Activated T-cell treated with anti-CD3 and anti-CD28 coated beads, Interleukin-2, amount 50 U/mL, for 48 hours (primary cell): ENCODE data around the gene IFT27.
"Not testable (repeated sequence)": the region's sequence is repeated elsewhere in the genome, so short reads cannot be mapped to it uniquely, and the experiment has no call there.

ENCODE experiments used
- DNase-seq, 2 experiments: peaks; one replicate each; pipeline ENCODE4 v3.0.0-alpha.2; 2020

IFT27 gene

DNA sequence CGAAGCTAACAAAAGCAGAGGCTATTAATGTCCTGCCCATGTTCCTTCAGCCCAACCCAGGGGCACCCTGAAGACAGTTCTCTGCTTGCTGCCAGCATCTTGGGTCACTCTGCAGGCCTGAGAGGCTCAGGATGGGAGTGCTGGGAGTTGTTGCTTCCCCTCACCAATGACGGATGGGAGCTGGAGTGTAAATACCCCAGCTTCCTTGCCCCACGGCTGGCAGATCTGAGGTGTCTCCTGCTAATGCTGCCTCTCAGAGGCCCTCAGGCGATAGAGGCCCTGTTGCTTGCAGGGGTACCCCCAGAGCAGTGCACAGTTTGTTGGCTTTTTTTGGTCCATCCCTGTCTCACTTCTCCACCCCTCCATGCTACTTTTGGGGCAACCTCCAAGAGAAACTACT lies 32.9 kb downstream of the IFT27 start:
- no peak for DNase-seq

DNA sequence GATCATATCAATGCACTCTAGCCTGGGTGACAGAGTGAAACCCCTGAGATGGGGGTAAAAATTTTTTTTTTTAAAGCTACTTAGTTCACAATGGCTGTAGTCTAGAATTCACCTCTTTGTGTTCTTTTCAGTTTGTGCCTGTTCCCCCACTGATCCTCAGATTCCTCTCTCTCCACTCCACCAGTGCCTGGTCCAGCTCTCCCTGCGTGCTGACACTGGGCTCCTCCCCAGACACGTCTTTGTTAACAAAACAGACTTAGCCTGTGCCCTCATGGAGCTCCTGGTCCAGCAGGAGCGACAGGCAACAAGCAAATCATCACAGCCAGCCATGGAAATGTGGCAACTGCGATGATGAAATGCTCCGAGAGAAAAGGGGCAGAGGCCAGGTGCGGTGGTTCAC lies 34.0 kb downstream of the IFT27 start:
- DNase-seq: no peak

DNA sequence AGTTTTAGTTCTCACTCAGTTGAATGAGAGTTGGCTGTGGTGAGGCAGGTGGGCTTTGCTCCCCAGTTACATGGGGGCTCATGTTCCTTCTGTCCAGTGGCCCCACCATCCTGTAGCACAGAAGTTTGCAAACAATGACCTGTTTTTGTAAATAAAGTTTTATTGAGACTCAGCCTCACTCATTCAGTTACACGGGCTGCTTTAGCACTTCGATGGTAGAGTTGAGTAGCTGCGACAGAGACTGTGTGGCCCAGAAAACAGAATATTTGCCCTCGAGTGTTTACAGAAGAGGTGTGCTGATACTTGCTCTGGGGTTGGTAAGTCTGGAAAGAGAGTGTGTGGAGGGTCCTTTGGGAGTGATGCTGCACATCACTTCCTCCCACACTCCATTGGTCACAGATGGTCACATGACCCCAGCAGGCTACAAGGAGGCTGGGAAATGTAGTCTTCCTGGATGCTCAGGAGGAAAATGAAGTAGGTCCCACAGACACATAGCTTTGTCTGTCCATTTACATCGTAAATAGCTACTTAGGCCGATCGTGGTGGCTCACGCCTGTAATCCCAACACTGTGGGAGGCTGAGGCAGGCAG lies 34.6 kb downstream of the IFT27 start:
- DNase-seq: no peak

DNA sequence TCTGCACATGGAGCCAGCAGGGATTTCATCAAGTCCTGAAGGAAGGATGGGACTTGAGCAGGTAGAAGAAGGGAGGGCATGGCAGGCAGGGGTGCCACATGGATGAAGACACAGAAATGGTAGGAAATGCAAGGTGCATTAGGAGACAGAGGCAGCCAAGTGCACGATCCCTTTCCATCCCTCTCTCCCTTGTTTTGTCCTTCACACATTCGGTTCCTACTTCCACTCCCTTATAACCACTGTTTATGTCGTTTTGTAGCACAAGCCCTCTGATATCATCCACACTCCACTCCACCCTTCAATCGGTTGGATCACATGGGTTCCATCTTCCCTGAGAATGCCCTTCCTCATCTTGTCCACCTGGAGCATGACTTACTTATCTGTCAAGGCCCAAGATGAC lies 35.2 kb downstream of the IFT27 start:
- no peak for DNase-seq

DNA sequence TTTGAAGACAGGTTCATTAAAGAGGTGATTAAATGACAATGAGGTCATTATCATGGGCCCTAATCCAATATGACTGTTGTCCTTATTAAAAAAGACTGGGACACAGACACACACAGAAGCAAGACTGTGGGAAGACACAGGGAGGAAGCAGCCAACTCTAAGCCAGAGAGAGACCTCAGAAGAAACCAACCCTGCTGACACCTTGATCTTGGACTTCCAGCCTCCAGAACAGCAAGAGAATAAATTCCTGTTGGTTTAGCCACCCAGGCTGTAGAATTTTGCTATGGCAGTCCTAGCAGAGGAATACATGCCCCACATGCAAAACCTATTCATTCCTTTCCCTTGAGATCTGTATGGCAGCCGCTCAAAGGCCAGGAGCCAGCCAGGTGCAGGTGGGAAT lies 36.7 kb downstream of the IFT27 start:
- DNase-seq: no peak

DNA sequence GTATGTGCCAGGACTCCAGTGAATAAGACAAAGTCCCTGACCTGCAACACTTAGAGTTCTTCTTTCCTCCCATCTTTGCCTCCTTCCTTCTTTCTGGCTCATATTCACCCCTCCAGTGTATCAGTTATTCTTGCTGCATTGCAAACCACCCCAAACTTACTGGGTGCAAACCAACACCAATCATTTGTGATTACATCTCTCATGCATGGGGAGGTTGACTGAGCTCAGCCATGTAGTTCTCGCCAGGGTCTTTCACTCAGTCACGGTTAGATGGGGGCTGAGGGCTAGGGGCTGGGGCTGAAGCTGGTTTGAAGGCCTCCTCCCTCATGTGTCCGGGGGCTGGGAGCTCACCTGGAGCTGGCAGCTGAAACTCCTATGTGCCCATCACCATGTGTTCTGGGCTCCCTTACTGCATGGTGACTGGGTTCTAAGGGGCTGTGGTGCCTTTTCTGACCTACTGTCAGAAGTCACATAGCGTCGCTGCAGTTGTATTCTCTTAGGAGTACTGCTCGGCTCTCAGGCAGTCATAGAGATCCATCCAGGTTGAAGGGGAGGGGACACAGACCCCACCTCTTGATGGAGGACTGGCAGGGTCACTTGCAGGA lies 37.4 kb downstream of the IFT27 start:
- no peak for DNase-seq

DNA sequence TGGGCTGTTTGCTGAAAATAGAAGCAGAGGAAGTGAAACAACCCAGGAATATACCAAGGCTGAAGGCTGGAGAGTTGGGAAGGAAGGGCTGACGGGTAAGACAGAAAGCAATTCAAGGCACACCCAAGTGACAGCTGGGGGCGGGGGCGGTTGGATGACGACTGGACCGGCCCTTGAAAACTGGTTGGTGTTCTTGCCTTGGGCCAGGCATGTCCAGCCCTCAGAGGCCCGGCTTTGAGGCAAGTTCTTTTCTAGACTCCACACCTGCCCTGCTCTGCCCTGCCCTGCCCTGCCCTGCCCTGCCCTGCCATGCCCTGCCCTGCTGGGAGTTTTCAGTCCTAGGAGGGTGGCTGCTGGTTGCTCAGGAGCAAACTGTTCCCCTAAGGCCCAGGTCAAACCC lies 38.1 kb downstream of the IFT27 start:
- no peak for DNase-seq

DNA sequence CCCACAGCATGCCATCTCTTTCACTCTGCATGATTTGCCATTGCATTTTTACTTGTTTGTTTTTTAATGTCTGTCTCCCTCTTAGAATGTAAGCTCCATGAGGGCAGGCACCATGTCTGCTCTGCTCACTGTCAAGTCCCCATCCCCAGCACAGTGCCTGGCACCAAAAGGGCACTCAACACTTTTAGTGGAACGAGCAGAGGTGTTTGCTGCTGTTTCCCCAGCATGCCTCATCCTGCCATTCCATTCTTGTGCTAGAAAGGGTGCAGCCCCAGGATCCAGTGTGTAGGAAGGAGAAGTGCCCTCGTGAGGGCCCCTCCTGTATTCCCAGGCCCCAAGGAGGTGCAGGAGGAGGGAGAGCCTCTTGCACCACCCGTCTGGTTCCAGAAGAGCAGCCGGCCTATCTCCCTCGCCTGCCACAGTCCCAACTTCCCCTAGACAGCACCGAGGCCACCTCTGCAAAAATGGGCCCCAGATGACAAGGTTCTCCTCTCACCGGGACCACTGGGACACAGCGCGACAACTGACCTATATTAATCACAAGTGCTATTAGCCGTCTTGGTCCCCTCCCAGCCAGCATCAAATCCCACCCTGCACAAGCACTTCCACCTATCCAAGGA lies 39.1 kb downstream of the IFT27 start:
- DNase-seq: no peak

DNA sequence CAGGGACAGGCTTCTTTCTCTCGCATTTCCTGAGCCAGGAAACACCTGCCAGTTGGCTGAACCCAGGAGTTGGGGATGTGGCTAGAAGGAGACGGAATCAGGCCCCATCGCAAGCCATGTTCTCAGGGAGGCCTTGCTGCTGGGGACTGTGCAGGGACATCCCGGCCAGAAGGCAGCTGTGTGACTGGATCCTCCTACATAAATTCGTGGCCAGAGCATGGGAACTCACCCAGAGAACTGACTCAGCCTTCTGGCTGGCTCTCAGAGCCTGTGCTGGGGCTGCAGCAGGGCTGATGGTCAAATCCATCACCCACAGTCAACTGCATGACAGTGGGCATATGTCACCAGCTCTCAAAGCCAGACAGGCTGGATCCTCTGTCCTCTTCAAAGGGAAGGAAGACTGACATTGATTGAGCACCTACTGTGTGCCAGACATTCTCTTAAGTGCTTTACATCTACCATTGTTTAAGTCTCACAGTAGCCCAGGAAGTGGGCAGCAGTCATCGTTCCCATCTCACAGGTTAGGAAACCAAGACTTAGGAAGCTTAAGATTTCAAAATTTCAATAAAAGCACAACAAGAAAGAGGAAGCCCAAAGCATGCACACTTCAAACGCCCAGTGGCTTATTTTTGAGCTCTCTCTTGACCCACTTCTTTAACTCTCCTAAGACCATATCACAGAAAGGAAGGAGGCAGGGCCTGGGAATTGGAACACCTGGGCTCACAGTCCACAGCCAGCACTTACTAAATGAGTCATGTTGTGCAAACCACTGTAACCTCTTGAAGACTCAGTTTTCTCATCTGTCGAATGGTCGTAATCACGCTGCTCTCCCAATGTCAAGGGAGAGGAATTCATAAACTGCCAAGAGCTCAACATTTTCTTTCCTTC lies 41.5 kb downstream of the IFT27 start:
- no peak for DNase-seq

DNA sequence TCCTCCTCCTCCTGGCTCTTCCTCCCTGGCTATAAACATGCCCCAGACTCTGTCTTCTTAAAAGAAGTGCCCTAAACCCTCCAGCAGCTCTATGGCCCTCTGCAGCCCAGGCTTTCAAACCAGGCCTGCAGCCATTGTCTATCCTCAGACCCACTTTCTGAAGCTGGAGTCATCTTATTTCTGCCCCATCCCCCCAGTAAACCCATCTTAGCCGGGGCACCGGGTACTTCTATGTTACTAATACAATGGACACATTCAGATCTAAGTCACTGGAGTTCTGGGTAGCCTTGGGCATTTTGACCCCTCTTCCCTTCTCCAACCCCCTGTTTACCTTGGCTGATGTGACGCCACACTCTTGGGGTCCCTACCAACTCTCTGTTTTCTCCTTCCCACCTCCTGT lies 42.6 kb downstream of the IFT27 start:
- no peak for DNase-seq

DNA sequence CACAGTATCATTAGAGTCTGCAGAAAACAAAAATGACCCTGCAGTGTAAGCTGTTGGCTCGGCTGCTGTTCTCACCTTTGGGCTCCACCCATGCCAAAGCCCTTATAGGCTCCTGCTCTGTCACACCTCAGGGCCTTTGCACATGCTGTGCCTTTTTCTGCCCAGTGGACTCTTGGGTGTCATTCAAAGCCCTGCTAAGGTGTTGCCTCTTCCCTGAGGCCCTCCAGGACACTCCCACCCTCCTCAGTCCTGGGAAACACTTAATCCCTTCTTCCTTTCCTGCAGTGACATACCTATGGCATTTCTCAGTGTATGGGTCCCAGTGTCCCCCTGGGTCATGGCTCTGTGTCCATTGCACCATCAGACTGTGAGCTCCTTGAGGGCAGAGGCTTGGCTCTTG lies 43.3 kb downstream of the IFT27 start:
- DNase-seq: no peak

DNA sequence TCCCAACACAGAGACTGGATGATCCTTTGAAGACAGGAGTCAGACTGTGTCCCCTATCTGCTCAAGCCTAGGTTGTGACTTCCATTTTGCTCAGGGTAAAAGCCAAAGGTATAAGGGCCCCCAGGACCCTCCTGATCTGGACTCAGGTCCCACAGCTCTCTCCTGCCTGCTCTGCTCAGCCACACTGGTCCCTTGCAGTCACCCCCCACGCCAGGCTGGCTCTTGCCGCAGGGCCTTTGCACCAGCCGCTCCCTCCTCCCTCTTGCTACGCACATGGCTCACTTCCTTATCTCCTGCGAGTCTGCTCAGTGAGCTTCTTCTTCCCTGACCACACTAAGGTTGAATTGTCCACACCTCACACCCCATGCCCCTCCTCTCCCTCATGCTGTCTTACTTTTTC lies 44.0 kb downstream of the IFT27 start:
- no peak for DNase-seq

DNA sequence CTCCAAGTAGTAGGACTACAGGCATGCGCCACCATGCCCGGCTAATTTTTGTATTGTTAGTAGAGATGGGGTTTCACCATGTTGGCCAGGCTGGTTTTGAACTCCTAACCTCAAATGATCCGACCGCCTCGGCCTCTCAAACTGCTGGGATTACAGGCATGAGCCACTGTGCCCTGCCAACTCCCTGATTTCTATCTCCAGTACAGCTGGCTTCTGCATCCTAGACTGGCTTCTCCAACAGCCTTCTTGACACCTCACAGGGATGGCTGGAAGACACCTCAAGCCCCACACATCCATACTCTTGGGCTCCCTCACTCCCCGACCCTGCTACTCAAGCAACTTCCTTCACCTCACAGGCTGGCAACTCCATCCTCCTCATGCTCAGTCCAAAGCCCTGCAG lies 44.6 kb downstream of the IFT27 start:
- DNase-seq: not testable (repeated sequence)

DNA sequence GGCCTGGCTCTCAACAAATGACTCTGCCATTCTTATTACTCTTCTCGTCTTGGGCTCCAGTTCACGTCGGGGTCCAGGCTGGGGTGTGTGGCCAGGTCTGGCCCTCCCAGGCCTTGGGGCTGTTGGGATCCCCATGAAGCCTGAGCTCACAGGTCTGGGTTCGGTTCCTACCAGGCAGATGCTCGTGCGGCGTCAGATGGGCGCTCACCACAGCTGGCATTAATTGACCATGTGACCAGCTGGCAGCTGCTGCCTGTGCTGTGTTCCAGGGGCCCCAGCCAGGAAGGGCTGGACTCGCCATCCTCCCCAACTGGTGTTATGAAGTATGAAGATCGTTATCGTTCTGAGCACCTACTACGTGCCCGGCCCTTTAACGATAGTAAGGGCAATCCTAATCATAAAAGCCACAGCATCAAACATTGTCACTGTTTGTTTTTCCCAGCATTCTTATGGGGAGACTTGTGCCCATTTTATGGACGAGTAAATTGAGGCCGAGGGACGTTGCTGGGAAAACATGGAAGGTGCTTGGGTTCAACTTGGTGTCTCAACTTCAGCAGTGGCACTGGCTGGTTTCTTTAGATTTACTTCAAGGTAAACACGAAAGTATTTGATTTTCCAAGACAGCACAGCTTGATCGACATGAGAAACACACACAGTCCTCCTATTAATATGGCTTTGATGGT lies 45.6 kb downstream of the IFT27 start:
- DNase-seq: no peak

DNA sequence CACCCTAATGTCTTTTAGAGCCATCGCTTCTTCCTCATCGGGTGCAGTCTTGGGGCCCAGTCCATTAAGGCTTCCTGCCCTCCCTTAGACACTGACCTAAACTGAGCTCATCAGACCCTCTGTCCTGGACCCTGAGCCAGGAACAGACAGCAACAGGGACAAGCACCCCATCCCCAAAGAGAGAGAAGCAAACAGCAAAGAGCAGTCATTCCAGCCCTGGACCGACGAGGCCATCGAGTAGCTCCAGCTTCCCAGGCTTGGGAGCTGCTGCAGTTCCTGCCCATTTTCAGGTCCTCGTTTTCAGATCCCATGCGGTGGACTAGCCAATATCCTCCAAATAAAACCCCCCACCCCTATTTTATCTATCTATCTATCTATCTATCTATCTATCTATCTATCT lies 46.6 kb downstream of the IFT27 start:
- no peak for DNase-seq

DNA sequence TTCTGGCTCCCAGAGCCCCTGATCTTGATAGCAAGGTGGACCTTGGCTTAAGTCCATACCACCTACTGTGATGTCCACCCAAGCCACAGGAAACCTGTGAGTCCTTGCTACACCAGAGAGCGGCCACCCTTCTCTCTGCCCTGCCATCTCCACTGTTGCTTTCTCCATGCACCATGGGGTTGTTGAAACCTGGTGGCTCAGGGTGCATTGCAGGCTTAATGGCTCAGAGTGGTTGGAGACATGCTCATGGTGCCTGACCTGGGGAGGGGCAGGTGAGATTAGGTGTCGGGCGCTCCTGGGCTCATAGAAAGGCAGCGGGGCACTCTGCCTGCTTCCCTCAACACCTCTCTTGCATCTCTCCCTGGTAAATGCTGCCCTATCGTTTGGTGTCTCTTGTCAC lies 47.4 kb downstream of the IFT27 start:
- no peak for DNase-seq

DNA sequence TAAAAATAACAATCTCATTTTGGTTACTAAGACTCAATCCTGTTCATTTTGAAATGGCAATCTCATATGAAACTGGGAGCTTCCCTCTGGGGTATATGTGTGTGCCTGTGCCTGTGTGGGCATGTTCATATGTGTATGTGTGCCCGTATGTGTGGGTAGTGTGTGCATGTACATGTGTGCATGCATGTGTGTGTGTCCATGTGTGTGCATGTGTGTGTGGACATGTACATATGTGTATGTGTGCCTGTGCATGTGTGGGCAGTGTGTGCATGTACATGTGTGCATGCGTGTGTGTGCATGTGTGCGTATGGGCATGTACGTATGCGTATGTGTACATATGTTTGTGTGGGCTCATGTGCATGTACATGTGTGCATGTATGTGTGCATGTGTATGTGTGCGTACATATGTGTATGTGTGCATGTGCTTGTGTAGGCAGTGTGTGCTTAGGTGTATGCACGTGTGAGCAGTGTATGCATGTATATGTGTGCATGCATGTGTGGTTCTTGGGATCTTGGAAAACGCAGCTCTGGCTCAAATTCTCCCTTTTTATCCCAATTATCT lies 47.9 kb downstream of the IFT27 start:
- no peak for DNase-seq

DNA sequence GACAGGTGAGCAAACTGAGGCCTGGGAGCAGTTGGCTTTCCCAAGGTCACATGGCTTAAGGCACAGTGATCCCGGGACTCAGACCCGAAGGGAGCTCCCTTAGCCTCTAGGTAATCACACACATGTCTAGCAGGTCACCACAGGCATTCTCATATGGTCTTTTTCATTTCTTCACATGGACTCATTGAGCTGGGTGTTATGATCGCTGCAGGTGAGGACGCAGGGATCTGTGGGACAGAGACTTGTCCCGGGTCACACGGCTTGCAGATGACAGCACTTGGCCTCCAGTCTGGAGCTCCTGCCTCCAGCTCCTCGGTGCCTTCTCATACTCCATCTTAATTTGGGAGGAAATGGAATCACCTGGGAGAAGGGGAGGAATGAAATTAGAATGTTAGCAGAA lies 48.8 kb downstream of the IFT27 start:
- DNase-seq: no peak

DNA sequence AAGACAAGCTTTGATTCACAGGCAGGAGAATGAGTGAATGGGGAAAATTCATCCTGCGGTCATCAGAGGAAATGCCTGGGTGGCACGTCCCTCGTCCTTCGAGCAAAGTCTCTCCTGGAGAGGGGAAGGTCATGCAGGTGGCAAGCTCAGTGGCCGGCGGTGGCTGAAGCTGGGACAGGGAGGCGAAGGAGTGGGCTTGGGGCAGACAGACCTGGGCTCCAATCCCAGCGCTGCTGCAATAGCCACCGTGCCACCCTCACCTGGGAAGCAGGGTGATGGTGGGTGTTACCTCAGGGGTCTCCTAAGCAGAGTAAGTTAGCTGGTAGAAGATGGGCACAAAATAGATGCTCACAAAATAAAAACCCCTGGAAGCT lies 49.9 kb downstream of the IFT27 start:
- no peak for DNase-seq

DNA sequence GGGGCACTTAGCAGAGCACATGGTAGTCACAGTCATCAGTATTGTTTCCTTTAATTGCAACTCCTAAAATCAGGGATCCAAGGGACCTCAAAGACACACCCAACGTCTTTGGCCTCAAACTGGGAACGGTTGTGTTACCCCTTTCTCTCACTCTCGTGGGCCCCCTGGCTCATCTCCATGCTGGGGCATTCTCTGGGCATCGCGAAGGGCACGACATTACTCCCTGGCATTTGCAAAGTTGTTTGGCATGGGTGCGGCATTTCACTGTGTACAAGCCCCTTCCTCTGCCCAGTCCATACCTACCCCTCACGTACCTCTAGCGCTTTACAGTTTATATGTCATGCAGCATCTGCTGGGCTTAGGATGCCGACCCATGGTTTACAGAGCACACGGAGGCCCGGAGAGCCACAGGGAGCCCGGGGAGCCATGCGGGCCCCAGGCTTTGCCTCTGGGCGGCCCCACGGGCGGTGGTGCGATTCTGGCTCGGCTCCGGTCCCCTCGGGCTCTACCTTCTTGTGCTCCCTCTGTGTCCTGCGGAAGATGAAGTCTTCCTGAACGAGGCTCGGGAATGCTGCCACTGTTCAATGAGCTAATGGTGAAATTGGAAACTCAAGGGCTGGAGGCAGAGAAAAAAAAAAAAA lies 50.4 kb downstream of the IFT27 start:
- DNase-seq: no peak

DNA sequence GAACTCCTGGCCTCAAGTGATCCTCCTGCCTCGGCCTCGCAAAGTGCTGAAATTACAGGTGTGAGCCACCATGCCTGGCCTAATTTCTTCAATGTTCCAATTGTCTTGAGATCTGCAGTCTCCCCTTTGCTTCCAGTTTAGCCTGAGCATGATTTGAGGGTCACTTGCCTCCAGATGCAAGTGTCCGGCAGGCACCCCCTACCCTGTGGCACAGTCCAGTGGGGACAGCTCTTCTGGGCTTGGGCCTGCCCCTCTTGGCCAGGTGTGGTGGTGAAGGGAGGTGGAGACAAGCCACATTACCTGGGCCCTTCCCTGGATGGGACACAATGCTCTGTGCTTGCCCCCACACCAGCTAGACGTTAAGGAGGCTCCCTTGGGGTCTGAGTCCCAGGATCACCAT lies 51.1 kb downstream of the IFT27 start:
- DNase-seq: no peak

DNA sequence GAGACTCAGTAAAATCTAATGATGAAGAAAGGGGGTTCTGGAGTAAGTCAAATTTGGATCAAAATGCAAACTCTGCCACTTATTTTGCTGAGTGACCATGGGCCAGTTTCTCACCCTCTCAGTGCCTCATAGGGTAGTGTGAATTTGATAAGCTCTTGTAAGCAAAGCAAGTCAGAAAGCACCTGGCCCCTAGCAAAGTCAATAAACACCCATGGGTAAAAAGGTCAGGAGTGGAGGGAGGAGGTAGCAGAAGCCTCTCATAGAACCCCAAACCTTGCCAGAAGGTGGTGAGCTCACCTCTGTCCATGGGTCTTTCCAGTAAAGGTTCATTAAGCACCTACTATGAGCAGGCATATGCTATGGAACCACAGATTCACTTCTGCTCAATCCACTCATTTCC lies 53.9 kb downstream of the IFT27 start:
- DNase-seq: no peak

DNA sequence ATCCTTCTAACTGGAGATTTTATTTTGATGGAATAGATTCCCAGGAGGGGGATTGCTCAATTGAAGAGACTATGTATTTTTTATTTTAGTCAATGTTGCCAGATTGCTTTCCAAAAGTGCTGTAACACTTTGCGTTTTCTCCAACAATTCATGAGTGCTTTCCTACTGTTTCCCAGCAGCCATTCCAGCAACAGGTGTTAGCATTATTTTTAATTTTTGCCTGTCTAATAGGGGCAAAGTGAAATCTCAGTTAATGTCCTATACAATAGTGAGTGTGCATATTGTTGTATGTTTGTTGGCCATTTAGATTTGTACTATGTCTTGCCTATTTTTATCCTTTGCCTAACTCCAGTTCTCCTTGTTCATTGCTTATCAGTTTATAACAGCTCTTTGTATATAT lies 60.3 kb downstream of the IFT27 start:
- no peak for DNase-seq
